HepG2 (cell line): Measurements from ENCODE around the gene ETF1.

Experiments used
- ATF1 ChIP-seq: IDR thresholded peaks from 2 replicates; pipeline ENCODE4 v1.6.1; 2016; ENCODE audit warnings: mild to moderate bottlenecking, control low read depth
- CREBL2 ChIP-seq: sonication (generic); formaldehyde crosslinking; IDR thresholded peaks from 2 replicates; pipeline ENCODE4 v1.8.1; 2023; ENCODE audit warnings: missing genetic modification reagents, mild to moderate bottlenecking, borderline replicate concordance
- GMEB1 ChIP-seq: sonication (generic); formaldehyde crosslinking; IDR thresholded peaks from 2 replicates; pipeline ENCODE4 v1.5.1; 2020; ENCODE audit warnings: missing genetic modification reagents, mild to moderate bottlenecking, borderline replicate concordance
- HDAC2 ChIP-seq: sonication (generic); formaldehyde crosslinking; IDR thresholded peaks from 2 replicates; pipeline ENCODE4 v1.4.0; 2020; ENCODE audit warnings: missing genetic modification reagents
- PRDM4 ChIP-seq: sonication (generic); formaldehyde crosslinking; IDR thresholded peaks from 2 replicates; pipeline ENCODE4 v1.9.0; 2021; ENCODE audit warnings: missing genetic modification reagents, borderline replicate concordance
- SRF ChIP-seq: IDR thresholded peaks from 2 replicates; pipeline ENCODE4 v1.6.1; 2011; ENCODE audit warnings: mild to moderate bottlenecking, low read depth, low read length, moderate library complexity
- TEAD2 ChIP-seq: sonication (generic); formaldehyde crosslinking; IDR thresholded peaks from 2 replicates; pipeline ENCODE4 v1.9.0; 2021; ENCODE audit warnings: missing genetic modification reagents
- ZBTB33 ChIP-seq: sonication (generic); formaldehyde crosslinking; IDR thresholded peaks from 2 replicates; pipeline ENCODE4 v1.4.0; 2020; ENCODE audit warnings: missing genetic modification reagents
- ZNF253 ChIP-seq: sonication (generic); formaldehyde crosslinking; IDR thresholded peaks from 2 replicates; pipeline ENCODE4 v1.8.0; 2022; ENCODE audit warnings: mild to moderate bottlenecking, missing genetic modification reagents, borderline replicate concordance
- ZNF430 ChIP-seq: sonication (generic); formaldehyde crosslinking; IDR thresholded peaks from 2 replicates; pipeline ENCODE4 v1.9.0; 2021; ENCODE audit warnings: mild to moderate bottlenecking, missing genetic modification reagents
- ZNF891 ChIP-seq: sonication (generic); formaldehyde crosslinking; IDR thresholded peaks from 2 replicates; pipeline ENCODE4 v1.5.0; 2020; ENCODE audit warnings: mild to moderate bottlenecking, missing genetic modification reagents
- ZSCAN29 ChIP-seq: sonication (generic); formaldehyde crosslinking; conservative IDR thresholded peaks from 2 replicates; pipeline ENCODE4 v1.4.0; 2020; ENCODE audit warnings: mild to moderate bottlenecking, missing genetic modification reagents

- no peak for TF ChIP-seq SRF
- TF ChIP-seq GMEB1 (CRISPR knock-in tag), result no peak
- no peak for TF ChIP-seq ZSCAN29 (CRISPR knock-in tag)
- no peak for TF ChIP-seq ZNF891 (CRISPR knock-in tag)
- no peak for TF ChIP-seq TEAD2 (CRISPR knock-in tag)
- peak; percentile 61; the same call in 1 of the 2 replicates for TF ChIP-seq HDAC2 (CRISPR knock-in tag)
- no peak for TF ChIP-seq CREBL2 (CRISPR knock-in tag)
- TF ChIP-seq ZNF253 (CRISPR knock-in tag), result no peak
- TF ChIP-seq ZBTB33 (CRISPR knock-in tag), result no peak
- TF ChIP-seq PRDM4 (CRISPR knock-in tag), result no peak
- TF ChIP-seq ZNF430 (CRISPR knock-in tag), result no peak
- peak; percentile 46; the same call in 1 of the 2 replicates for TF ChIP-seq ATF1 (CRISPR knock-in tag)
Observed at GRCh38 chr5:138533973-138534941, 8.8 kb downstream of the ETF1 start.
